ENCODE results near the gene NNMT. TPM values are rescaled to one million over a fixed set of nuclear protein-coding genes. Genes with fewer than 3 reads are reported as not detected.
A peak's percentile ranks its signal among the peaks of the same experiment; 100 is the strongest.

NNMT gene
- total and polyA plus RNA-seq, 9 of the 15 experiments (the other 6 are each of a cell fraction or from before 2014, with no cell fraction given): 6.1 to 15.0 (median 11.2) TPM

DNA sequence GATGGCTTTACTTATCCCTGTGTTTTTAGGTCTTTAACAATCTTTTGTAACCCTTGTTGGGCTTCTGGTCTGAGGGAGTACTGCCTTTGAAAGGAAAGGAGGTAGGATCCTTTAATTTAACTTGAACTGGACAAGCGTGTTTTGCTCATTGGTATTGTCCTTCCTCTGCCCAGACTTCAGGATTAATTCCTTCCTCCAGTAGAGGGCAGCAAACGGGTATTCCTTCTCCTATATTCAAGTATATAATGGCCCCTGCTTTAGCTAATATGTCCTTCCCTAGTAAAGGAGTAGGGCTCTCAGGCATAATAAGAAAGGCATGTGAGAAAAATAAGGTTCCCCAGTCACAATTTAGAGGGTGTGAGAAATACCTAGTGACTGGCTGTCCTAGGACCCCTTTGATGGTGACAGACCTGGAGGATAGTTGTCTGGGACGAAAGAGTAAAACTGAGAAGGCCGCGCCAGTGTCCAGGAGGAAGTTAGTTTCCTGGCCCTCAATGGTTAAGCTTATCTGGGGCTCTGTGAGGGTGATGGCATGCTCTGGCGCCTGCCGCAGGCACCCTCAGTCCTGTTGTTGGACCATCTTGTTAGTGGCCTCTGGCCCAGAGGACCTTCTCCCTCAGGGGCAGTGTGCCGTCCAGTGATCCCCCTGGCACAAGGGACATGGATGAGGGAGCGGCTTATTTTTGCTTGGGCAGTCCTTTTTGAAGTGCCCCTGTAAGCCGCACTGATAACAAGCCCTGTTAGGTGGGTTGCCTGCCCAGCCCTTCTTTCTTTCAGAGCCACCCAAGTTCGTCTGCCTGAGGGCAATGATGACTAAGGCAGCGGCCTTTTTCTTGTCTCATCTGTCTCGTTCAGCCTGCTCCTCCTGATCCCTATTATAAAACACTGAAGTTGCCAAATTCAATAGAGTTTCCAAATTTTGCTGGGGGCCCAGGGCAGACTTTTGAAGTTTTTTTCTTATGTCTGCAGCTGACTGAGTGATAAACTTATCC, 52.3 kb downstream of the NNMT start:
- in situ Hi-C loops (cut with MboI) (no loop called here), intact Hi-C loops (cut with micrococcal nuclease) (loop anchor here (10.0 kb wide), 1 partner anchor 236 kb away; no protein-coding TSS in a partner anchor)
- Histone ChIP-seq H3K9ac (ENCODE audit: insufficient read depth in 1 of 2, low read depth in 2 of 2, low read length in 2 of 2) (no peak overlapping the region), H4K20me1 (replicated peaks; ENCODE audit: control insufficient read depth, insufficient read depth, low read length) (no peaks in the 10 kb centered on the region), H3K36me3 (ENCODE audit: control insufficient read depth, insufficient read depth, low read length) (no peaks in the 10 kb centered on the region), H3K27ac (ENCODE audit: extremely low read depth, low read depth, low read length) (no peak overlapping the region), H3K9me1 (ENCODE audit: control insufficient read depth, insufficient read depth, low read length) (no peaks in the 10 kb centered on the region), H3K79me2 (ENCODE audit: control insufficient read depth, insufficient read depth, low read length) (no peaks in the 10 kb centered on the region), H3K27me3 (ENCODE audit: control insufficient read depth in 2 of 2, insufficient read depth in 2 of 2, low read length in 2 of 2) (no peaks in the 10 kb centered on the region), H3K4me2 (ENCODE audit: insufficient read depth, low read length) (no peak overlapping the region), H3K9me3 (replicated peaks; ENCODE audit: control insufficient read depth, insufficient read depth, low read depth, low read length) (no peaks in the 10 kb centered on the region), H2AFZ (ENCODE audit: low read depth, low read length) (peak overlapping the region; percentile 60), H3K4me3 (no peak overlapping the region), H3K4me1 (replicated peaks in 1 of 2; ENCODE audit: control insufficient read depth in 2 of 2, insufficient read depth in 2 of 2, low read length in 2 of 2) (no peaks in the 10 kb centered on the region)
- peak in 3 of 4 experiments; percentile 23 to 72 (median 25) for DNase-seq (ENCODE audit: extremely low read depth in 1 of 4, low spot score in 3 of 4)
- TF ChIP-seq, protein P1, sequence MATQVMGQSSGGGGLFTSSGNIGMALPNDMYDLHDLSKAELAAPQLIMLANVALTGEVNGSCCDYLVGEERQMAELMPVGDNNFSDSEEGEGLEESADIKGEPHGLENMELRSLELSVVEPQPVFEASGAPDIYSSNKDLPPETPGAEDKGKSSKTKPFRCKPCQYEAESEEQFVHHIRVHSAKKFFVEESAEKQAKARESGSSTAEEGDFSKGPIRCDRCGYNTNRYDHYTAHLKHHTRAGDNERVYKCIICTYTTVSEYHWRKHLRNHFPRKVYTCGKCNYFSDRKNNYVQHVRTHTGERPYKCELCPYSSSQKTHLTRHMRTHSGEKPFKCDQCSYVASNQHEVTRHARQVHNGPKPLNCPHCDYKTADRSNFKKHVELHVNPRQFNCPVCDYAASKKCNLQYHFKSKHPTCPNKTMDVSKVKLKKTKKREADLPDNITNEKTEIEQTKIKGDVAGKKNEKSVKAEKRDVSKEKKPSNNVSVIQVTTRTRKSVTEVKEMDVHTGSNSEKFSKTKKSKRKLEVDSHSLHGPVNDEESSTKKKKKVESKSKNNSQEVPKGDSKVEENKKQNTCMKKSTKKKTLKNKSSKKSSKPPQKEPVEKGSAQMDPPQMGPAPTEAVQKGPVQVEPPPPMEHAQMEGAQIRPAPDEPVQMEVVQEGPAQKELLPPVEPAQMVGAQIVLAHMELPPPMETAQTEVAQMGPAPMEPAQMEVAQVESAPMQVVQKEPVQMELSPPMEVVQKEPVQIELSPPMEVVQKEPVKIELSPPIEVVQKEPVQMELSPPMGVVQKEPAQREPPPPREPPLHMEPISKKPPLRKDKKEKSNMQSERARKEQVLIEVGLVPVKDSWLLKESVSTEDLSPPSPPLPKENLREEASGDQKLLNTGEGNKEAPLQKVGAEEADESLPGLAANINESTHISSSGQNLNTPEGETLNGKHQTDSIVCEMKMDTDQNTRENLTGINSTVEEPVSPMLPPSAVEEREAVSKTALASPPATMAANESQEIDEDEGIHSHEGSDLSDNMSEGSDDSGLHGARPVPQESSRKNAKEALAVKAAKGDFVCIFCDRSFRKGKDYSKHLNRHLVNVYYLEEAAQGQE (IDR thresholded peaks at IDR 0.05; ENCODE audit: borderline replicate concordance): peak; percentile 14; the same call in 1 of the 2 replicates
- TF ChIP-seq, protein P1 (CRISPR knock-in tag; IDR thresholded peaks at IDR 0.05; ENCODE audit: low read depth): no peak
- TF ChIP-seq ZFP30 (CRISPR knock-in tag; IDR thresholded peaks at IDR 0.05; ENCODE audit: borderline replicate concordance) (no peak), SMC3 (conservative IDR thresholded peaks at IDR 0.05; ENCODE audit: insufficient read depth, low read depth, low read length) (peak; percentile 29), RAD21 (CRISPR knock-in tag; conservative IDR thresholded peaks at IDR 0.05 in 1 of 2, IDR thresholded peaks at IDR 0.05 in 1 of 2) (peak; percentile 43 to 64)
- TF ChIP-seq, protein P2, sequence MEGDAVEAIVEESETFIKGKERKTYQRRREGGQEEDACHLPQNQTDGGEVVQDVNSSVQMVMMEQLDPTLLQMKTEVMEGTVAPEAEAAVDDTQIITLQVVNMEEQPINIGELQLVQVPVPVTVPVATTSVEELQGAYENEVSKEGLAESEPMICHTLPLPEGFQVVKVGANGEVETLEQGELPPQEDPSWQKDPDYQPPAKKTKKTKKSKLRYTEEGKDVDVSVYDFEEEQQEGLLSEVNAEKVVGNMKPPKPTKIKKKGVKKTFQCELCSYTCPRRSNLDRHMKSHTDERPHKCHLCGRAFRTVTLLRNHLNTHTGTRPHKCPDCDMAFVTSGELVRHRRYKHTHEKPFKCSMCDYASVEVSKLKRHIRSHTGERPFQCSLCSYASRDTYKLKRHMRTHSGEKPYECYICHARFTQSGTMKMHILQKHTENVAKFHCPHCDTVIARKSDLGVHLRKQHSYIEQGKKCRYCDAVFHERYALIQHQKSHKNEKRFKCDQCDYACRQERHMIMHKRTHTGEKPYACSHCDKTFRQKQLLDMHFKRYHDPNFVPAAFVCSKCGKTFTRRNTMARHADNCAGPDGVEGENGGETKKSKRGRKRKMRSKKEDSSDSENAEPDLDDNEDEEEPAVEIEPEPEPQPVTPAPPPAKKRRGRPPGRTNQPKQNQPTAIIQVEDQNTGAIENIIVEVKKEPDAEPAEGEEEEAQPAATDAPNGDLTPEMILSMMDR (IDR thresholded peaks at IDR 0.05 in 2 of 3, conservative IDR thresholded peaks at IDR 0.05 in 1 of 3; ENCODE audit: insufficient read depth in 2 of 3, low read depth in 1 of 3, low read length in 3 of 3): peak; percentile 31 to 62 (median 47); a peak in 4 of 6 replicates
- 45% methylated on average over 13 of the region's 13 CpGs for WGBS (ENCODE audit: insufficient coverage, low coverage, missing lambda C conversion rate)
- ChIA-PET CTCF (ENCODE audit: low intra/inter-chr PET ratio) (no interaction called here), POLR2A (no interaction called here)
- no TSS peak for BruUV-seq (replicated peaks)
- ATAC-seq: peak; percentile 83
- peak; percentile 69 for FAIRE-seq

All from K562 (cell line).